CD4-positive, alpha-beta T cell treated with Interleukin-4 for 1 hour (primary cell): ENCODE measurements around the gene KIF25.

ENCODE experiments used
- DNase-seq, 2 donors: peaks; one replicate each; pipeline ENCODE4 v3.0.0-alpha.2; 2020 to 2022

KIF25 gene

GRCh38 chr6:168053086-168053956 lies 55.9 kb downstream of the KIF25 start:
- no peak for DNase-seq

GRCh38 chr6:168053957-168054471 lies 56.5 kb downstream of the KIF25 start:
- DNase-seq, result no peak

- DNase-seq, result no peak
Measured at GRCh38 chr6:168054765-168055560, 57.5 kb downstream of the KIF25 start.

- DNase-seq, result no peak
Measured at GRCh38 chr6:168055696-168056489, 58.4 kb downstream of the KIF25 start.

GRCh38 chr6:168056892-168057527 lies 59.5 kb downstream of the KIF25 start:
- no peak for DNase-seq

- DNase-seq, result no peak
Measured at GRCh38 chr6:168057836-168058235, 60.4 kb downstream of the KIF25 start.

- no peak for DNase-seq
Measured at GRCh38 chr6:168058691-168059551, 61.5 kb downstream of the KIF25 start.

GRCh38 chr6:168060521-168060931 lies 63.1 kb downstream of the KIF25 start:
- DNase-seq, result no peak

GRCh38 chr6:168061269-168062210 lies 64.1 kb downstream of the KIF25 start:
- no peak for DNase-seq

- no peak for DNase-seq
Measured at GRCh38 chr6:168062346-168063289, 65.1 kb downstream of the KIF25 start.

- DNase-seq, result no peak
Measured at GRCh38 chr6:168063431-168063830, 66.0 kb downstream of the KIF25 start.

GRCh38 chr6:168064226-168064807 lies 66.8 kb downstream of the KIF25 start:
- no peak for DNase-seq

GRCh38 chr6:168067081-168067759 lies 69.7 kb downstream of the KIF25 start:
- DNase-seq, result no peak

- no peak for DNase-seq
Measured at GRCh38 chr6:168070804-168071203, 73.3 kb downstream of the KIF25 start.

- DNase-seq, result no peak
Measured at GRCh38 chr6:168071620-168072019, 74.1 kb downstream of the KIF25 start.

- no peak for DNase-seq
Measured at GRCh38 chr6:168072261-168072660, 74.8 kb downstream of the KIF25 start.

- no peak for DNase-seq
Measured at GRCh38 chr6:168072730-168073129, 75.3 kb downstream of the KIF25 start.
